H9 (cell line): ENCODE data around the gene PREP. TPM values are rescaled to one million over a fixed set of nuclear protein-coding genes. Genes with fewer than 3 reads are reported as not detected.

Source experiments
- DNase-seq: peaks from one replicate; pipeline ENCODE4 v3.0.0-alpha.2; 2017
- H2AFZ ChIP-seq: one replicate; pipeline ENCODE4 v1.6.1; 2013; ENCODE audit warnings: mild to moderate bottlenecking, low read length, control low read depth, moderate library complexity
- H2AK5ac ChIP-seq: 2 replicates; pipeline ENCODE4 v1.6.1; 2013; ENCODE audit warnings: low read length, control low read depth, mixed read lengths; ENCODE audit not compliant: insufficient read length
- H2BK120ac ChIP-seq: one replicate; pipeline ENCODE4 v1.6.1; 2013; ENCODE audit warnings: low read depth, mild to moderate bottlenecking, low read length, control low read depth, inconsistent platforms; ENCODE audit not compliant: poor library complexity, severe bottlenecking
- H2BK12ac ChIP-seq: 2 replicates; pipeline ENCODE4 v1.6.1; 2013; ENCODE audit warnings: low read length, control low read depth, mixed read lengths, low read depth; ENCODE audit not compliant: insufficient read length
- H2BK15ac ChIP-seq: 2 replicates; pipeline ENCODE4 v1.6.1; 2013; ENCODE audit warnings: low read depth, low read length, control low read depth
- H2BK20ac ChIP-seq: one replicate; pipeline ENCODE4 v1.6.1; 2013; ENCODE audit warnings: low read depth, mild to moderate bottlenecking, low read length, control low read depth, inconsistent platforms; ENCODE audit not compliant: poor library complexity, severe bottlenecking
- H2BK5ac ChIP-seq: 2 replicates; pipeline ENCODE4 v1.6.1; 2013; ENCODE audit warnings: low read length, control low read depth, mixed read lengths; ENCODE audit not compliant: insufficient read length
- H3K14ac ChIP-seq: 2 replicates; pipeline ENCODE4 v1.6.1; 2013; ENCODE audit warnings: low read length, control low read depth; ENCODE audit not compliant: insufficient read depth
- H3K18ac ChIP-seq: 2 replicates; pipeline ENCODE4 v1.6.1; 2013; ENCODE audit warnings: low read depth, mild to moderate bottlenecking, mixed read lengths, low read length, control low read depth; ENCODE audit not compliant: insufficient read length
- H3K23ac ChIP-seq: 2 replicates; pipeline ENCODE4 v1.6.1; 2013; ENCODE audit warnings: low read length, control low read depth, mixed read lengths, low read depth; ENCODE audit not compliant: insufficient read length
- H3K23me2 ChIP-seq: 2 replicates; pipeline ENCODE4 v1.6.1; 2013; ENCODE audit warnings: low read depth, mild to moderate bottlenecking, mixed read lengths, low read length, control low read depth; ENCODE audit not compliant: insufficient read length, poor library complexity, severe bottlenecking
- H3K27ac ChIP-seq: 2 replicates; pipeline ENCODE4 v1.5.1; 2013; ENCODE audit warnings: low read length, control low read depth, mixed read lengths, low read depth; ENCODE audit not compliant: insufficient read length
- H3K27me3 ChIP-seq: 2 replicates; pipeline ENCODE4 v1.6.1; 2013; ENCODE audit warnings: low read length, control low read depth, inconsistent platforms; ENCODE audit not compliant: insufficient read depth
- H3K4ac ChIP-seq: 2 replicates; pipeline ENCODE4 v1.6.1; 2013; ENCODE audit warnings: low read depth, mild to moderate bottlenecking, control low read depth, inconsistent platforms, low read length, moderate library complexity
- H3K4me1 ChIP-seq: 2 replicates; pipeline ENCODE4 v1.6.1; 2013; ENCODE audit warnings: low read length, control low read depth, inconsistent platforms; ENCODE audit not compliant: insufficient read depth
- H3K4me2 ChIP-seq: 2 replicates; pipeline ENCODE4 v1.6.1; 2013; ENCODE audit warnings: low read length, control low read depth, mixed read lengths; ENCODE audit not compliant: insufficient read length, insufficient read depth
- H3K56ac ChIP-seq: 2 replicates; pipeline ENCODE4 v1.6.1; 2013; ENCODE audit warnings: low read depth, mild to moderate bottlenecking, mixed read lengths, low read length, control low read depth; ENCODE audit not compliant: insufficient read length
- H3K79me1 ChIP-seq: 2 replicates; pipeline ENCODE4 v1.6.1; 2013; ENCODE audit warnings: low read depth, mild to moderate bottlenecking, moderate library complexity, low read length, control low read depth, inconsistent platforms; ENCODE audit not compliant: insufficient read depth, poor library complexity, severe bottlenecking
- H3K79me2 ChIP-seq: 2 replicates; pipeline ENCODE4 v1.6.1; 2013; ENCODE audit warnings: low read length, control low read depth, inconsistent platforms; ENCODE audit not compliant: insufficient read depth
- H3K9ac ChIP-seq: 2 replicates; pipeline ENCODE4 v1.6.1; 2013; ENCODE audit warnings: low read length, control low read depth, mixed read lengths; ENCODE audit not compliant: insufficient read length; ENCODE audit errors: extremely low read depth
- H3K9me3 ChIP-seq: one replicate; pipeline ENCODE4 v1.6.1; 2013; ENCODE audit warnings: low read depth, low read length, inconsistent platforms; ENCODE audit not compliant: control insufficient read depth
- H3T11ph ChIP-seq: one replicate; pipeline ENCODE4 v1.6.1; 2013; ENCODE audit warnings: mild to moderate bottlenecking, low read length, control low read depth, inconsistent platforms
- H4K20me1 ChIP-seq: one replicate; pipeline ENCODE4 v1.6.1; 2013; ENCODE audit not compliant: control insufficient read depth, insufficient read length, insufficient read depth
- H4K5ac ChIP-seq: 2 replicates; pipeline ENCODE4 v1.6.1; 2013; ENCODE audit warnings: low read depth, mild to moderate bottlenecking, mixed read lengths, low read length, control low read depth; ENCODE audit not compliant: insufficient read length
- H4K8ac ChIP-seq: replicated peaks from 2 replicates; pipeline ENCODE4 v1.6.1; 2013; ENCODE audit warnings: low read length, control low read depth, mixed read lengths, low read depth; ENCODE audit not compliant: insufficient read length
- H4K91ac ChIP-seq: 2 replicates; pipeline ENCODE4 v1.6.1; 2013; ENCODE audit warnings: low read depth, mild to moderate bottlenecking, moderate library complexity, mixed read lengths, low read length, control low read depth; ENCODE audit not compliant: insufficient read length
- H3K27ac Mint-ChIP-seq, 3 experiments: 2 replicates in 2 of 3; 3 replicates in 1 of 3; pipeline ENCODE4 v1.8.0; 2020 to 2021; ENCODE audit warnings: mixed read lengths in 3 of 3, mild to moderate bottlenecking in 1 of 3, moderate library complexity in 1 of 3
- H3K27me3 Mint-ChIP-seq: 2 replicates; pipeline ENCODE4 v1.8.0; 2021; ENCODE audit warnings: low read depth, mild to moderate bottlenecking, moderate library complexity, mixed read lengths
- H3K36me3 Mint-ChIP-seq, 3 experiments: 2 replicates in 2 of 3; 3 replicates in 1 of 3; pipeline ENCODE4 v1.8.0; 2020 to 2021; ENCODE audit warnings: low read depth in 3 of 3, mixed read lengths in 3 of 3; ENCODE audit not compliant: insufficient read depth in 1 of 3
- H3K4me1 Mint-ChIP-seq, 2 experiments: 2 replicates each; pipeline ENCODE4 v1.8.0; 2020; ENCODE audit warnings: mixed read lengths in 2 of 2
- H3K4me3 Mint-ChIP-seq, 2 experiments: 2 replicates in 1 of 2; 3 replicates in 1 of 2; pipeline ENCODE4 v1.8.0; 2020 to 2021; ENCODE audit warnings: mild to moderate bottlenecking in 2 of 2, mixed read lengths in 2 of 2, moderate library complexity in 1 of 2
- H3K9me3 Mint-ChIP-seq, 2 experiments: 2 replicates in 1 of 2; 3 replicates in 1 of 2; pipeline ENCODE4 v1.8.0; 2020; ENCODE audit warnings: mild to moderate bottlenecking in 2 of 2, mixed read lengths in 2 of 2, moderate library complexity in 1 of 2
- CTCF ChIP-seq: fragments of 200-600 bp; sonication (generic); conservative IDR thresholded peaks from 3 replicates; pipeline ENCODE4 v1.8.0; 2021; ENCODE audit warnings: antibody characterized with exemption, mild to moderate bottlenecking
- WGBS: extraction: QIAGEN DNeasy Blood & Tissue Kit; methylation state at CpG from one replicate; pipeline ENCODE4 v1.1.7; 2013; ENCODE audit warnings: missing lambda C conversion rate, low lambda C conversion rate, mixed read lengths; ENCODE audit not compliant: insufficient read length; ENCODE audit errors: extremely low coverage; 5-methylcytosine and 5-hydroxymethylcytosine counted together
- total RNA-seq: library from RNA; stranded (reverse); gene quantifications from 2 replicates; pipeline ENCODE4 v1.2.1, GENCODE V29; 2021

Gene PREP
- total RNA-seq, 1 experiment from 2014 or later = 54.0 TPM

- Mint-ChIP-seq H3K36me3 (peaks cover 8 to 22% (median 15%) of the 10 kb centered on the region in 3 experiments; a peak in 6 of 7 replicates), H3K4me3 (no peak overlapping the region), H3K4me1 (peaks cover 7 to 12% of the 10 kb centered on the region in 2 experiments), H3K9me3 (no peaks in the 10 kb centered on the region), H3K27me3 (no peaks in the 10 kb centered on the region), H3K27ac (no peak overlapping the region; a peak in 1 of 7 replicates)
- Histone ChIP-seq H3K23me2 (no peaks in the 10 kb centered on the region), H3K56ac (no peak overlapping the region), H3K9me3 (no peaks in the 10 kb centered on the region), H4K20me1 (no peaks in the 10 kb centered on the region), H2AFZ (no peak overlapping the region), H3T11ph (no peak overlapping the region), H3K27ac (no peak overlapping the region), H2AK5ac (no peak overlapping the region), H2BK15ac (no peak overlapping the region), H3K14ac (no peak overlapping the region), H2BK20ac (no peak overlapping the region), H3K4ac (no peak overlapping the region), H3K9ac (no peak overlapping the region), H3K18ac (no peak overlapping the region), H4K8ac (no peak overlapping the region), H3K4me1 (no peaks in the 10 kb centered on the region), H4K91ac (no peak overlapping the region), H3K27me3 (no peaks in the 10 kb centered on the region), H2BK120ac (no peak overlapping the region), H3K4me2 (no peak overlapping the region), H2BK5ac (no peak overlapping the region), H4K5ac (no peak overlapping the region), H3K79me2 (no peaks in the 10 kb centered on the region), H2BK12ac (no peak overlapping the region), H3K79me1 (no peaks in the 10 kb centered on the region), H3K23ac (no peak overlapping the region)
- no peak for TF ChIP-seq CTCF
- DNase-seq = no peak
- no CpG with 5 or more reads among the region's 6 CpGs for WGBS
These were observed 14.5 kb downstream of the PREP start for GRCh38 chr6:105388392-105388791.
